ENCODE results near the gene NDNF. TPM values are rescaled to one million over a fixed set of nuclear protein-coding genes. Genes with fewer than 3 reads are reported as not detected.

NDNF gene
- total RNA-seq, 1 experiment from 2014 or later = 0.22 TPM

- Histone ChIP-seq H3K4me3 (replicated peaks in 1 of 2; ENCODE audit: low read depth in 1 of 2, low read length in 2 of 2) (no peak overlapping the region), H3K9me2 (ENCODE audit: insufficient read depth) (no peaks in the 10 kb centered on the region), H4K20me1 (ENCODE audit: insufficient read depth) (no peaks in the 10 kb centered on the region), H3K4me2 (ENCODE audit: low read length) (no peak overlapping the region), H3K9me3 (ENCODE audit: control insufficient read depth in 1 of 2, insufficient read depth in 1 of 2, low read depth in 1 of 2, low read length in 2 of 2) (no peaks in the 10 kb centered on the region), H3K27me3 (ENCODE audit: insufficient read depth, low read length) (0 out of 2 replicates have a peak, but pooled peaks cover 5% of the 10 kb centered on the region), H3K36me3 (ENCODE audit: control insufficient read depth in 1 of 2, insufficient read depth in 2 of 2, low read length in 2 of 2) (no peaks in the 10 kb centered on the region), H3K4me1 (ENCODE audit: control insufficient read depth in 1 of 2, insufficient read depth in 2 of 2, low read length in 2 of 2) (peaks cover 0 to 12% of the 10 kb centered on the region in 2 experiments; a peak in 3 of 4 replicates), H2AFZ (ENCODE audit: low read depth, low read length, poor library complexity, severe bottlenecking) (no peak overlapping the region), H3K27ac (ENCODE audit: low read depth, low read length) (no peak overlapping the region), H3K9ac (ENCODE audit: low read length) (no peak overlapping the region), H3K79me2 (ENCODE audit: insufficient read depth, low read length) (no peaks in the 10 kb centered on the region)
- CTCF ChIA-PET = no interaction called here
- RAD21 ChIA-PET (ENCODE audit: low non-redundant PET in 1 of 2, low total read pairs in 2 of 2, uncharacterized antibody in 2 of 2, unreplicated experiment in 2 of 2) = no interaction called here
- POLR2A ChIA-PET = no interaction called here
- ATAC-seq (no peak), DNase-seq (ENCODE audit: low read depth, low spot score) (no peak)
- TF ChIP-seq MAX (IDR thresholded peaks at IDR 0.05) = no peak
- no peak for TF ChIP-seq POLR2AphosphoS5 (IDR thresholded peaks at IDR 0.05; ENCODE audit: low read depth, low read length)
- no peak for TF ChIP-seq ZNF274 (IDR thresholded peaks at IDR 0.05; ENCODE audit: low read depth, low read length)
- no peak for TF ChIP-seq YY1 (IDR thresholded peaks at IDR 0.05; ENCODE audit: extremely low read depth, insufficient replicate concordance, low read depth, low read length)
- TF ChIP-seq EGR1 (IDR thresholded peaks at IDR 0.05; ENCODE audit: low read depth) = no peak
- no peak for TF ChIP-seq CBX3 (IDR thresholded peaks at IDR 0.05; ENCODE audit: low read depth)
- no peak for TF ChIP-seq RAD21 (IDR thresholded peaks at IDR 0.05; ENCODE audit: low read depth)
- no peak for TF ChIP-seq TCF7L2 (IDR thresholded peaks at IDR 0.05; ENCODE audit: borderline replicate concordance, extremely low read depth, insufficient read depth, insufficient read length)
- TF ChIP-seq, protein P1, sequence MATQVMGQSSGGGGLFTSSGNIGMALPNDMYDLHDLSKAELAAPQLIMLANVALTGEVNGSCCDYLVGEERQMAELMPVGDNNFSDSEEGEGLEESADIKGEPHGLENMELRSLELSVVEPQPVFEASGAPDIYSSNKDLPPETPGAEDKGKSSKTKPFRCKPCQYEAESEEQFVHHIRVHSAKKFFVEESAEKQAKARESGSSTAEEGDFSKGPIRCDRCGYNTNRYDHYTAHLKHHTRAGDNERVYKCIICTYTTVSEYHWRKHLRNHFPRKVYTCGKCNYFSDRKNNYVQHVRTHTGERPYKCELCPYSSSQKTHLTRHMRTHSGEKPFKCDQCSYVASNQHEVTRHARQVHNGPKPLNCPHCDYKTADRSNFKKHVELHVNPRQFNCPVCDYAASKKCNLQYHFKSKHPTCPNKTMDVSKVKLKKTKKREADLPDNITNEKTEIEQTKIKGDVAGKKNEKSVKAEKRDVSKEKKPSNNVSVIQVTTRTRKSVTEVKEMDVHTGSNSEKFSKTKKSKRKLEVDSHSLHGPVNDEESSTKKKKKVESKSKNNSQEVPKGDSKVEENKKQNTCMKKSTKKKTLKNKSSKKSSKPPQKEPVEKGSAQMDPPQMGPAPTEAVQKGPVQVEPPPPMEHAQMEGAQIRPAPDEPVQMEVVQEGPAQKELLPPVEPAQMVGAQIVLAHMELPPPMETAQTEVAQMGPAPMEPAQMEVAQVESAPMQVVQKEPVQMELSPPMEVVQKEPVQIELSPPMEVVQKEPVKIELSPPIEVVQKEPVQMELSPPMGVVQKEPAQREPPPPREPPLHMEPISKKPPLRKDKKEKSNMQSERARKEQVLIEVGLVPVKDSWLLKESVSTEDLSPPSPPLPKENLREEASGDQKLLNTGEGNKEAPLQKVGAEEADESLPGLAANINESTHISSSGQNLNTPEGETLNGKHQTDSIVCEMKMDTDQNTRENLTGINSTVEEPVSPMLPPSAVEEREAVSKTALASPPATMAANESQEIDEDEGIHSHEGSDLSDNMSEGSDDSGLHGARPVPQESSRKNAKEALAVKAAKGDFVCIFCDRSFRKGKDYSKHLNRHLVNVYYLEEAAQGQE (IDR thresholded peaks at IDR 0.05; ENCODE audit: low read depth) = no peak
- TF ChIP-seq, protein P2, sequence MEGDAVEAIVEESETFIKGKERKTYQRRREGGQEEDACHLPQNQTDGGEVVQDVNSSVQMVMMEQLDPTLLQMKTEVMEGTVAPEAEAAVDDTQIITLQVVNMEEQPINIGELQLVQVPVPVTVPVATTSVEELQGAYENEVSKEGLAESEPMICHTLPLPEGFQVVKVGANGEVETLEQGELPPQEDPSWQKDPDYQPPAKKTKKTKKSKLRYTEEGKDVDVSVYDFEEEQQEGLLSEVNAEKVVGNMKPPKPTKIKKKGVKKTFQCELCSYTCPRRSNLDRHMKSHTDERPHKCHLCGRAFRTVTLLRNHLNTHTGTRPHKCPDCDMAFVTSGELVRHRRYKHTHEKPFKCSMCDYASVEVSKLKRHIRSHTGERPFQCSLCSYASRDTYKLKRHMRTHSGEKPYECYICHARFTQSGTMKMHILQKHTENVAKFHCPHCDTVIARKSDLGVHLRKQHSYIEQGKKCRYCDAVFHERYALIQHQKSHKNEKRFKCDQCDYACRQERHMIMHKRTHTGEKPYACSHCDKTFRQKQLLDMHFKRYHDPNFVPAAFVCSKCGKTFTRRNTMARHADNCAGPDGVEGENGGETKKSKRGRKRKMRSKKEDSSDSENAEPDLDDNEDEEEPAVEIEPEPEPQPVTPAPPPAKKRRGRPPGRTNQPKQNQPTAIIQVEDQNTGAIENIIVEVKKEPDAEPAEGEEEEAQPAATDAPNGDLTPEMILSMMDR (IDR thresholded peaks at IDR 0.05 in 2 of 3, conservative IDR thresholded peaks at IDR 0.05 in 1 of 3; ENCODE audit: borderline replicate concordance in 1 of 3, insufficient read depth in 1 of 3, low read depth in 2 of 3, low read length in 2 of 3) = no peak
- TF ChIP-seq ELF1 (IDR thresholded peaks at IDR 0.05; ENCODE audit: borderline replicate concordance, low read depth) = no peak
- no peak for TF ChIP-seq POLR2A (IDR thresholded peaks at IDR 0.05; ENCODE audit: borderline replicate concordance, extremely low read depth, insufficient read depth, insufficient read length)
- TF ChIP-seq EZH2 (IDR thresholded peaks at IDR 0.05) = no peak
- TF ChIP-seq, protein P3, sequence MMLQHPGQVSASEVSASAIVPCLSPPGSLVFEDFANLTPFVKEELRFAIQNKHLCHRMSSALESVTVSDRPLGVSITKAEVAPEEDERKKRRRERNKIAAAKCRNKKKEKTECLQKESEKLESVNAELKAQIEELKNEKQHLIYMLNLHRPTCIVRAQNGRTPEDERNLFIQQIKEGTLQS (IDR thresholded peaks at IDR 0.05) = no peak
- no peak for TF ChIP-seq ZFX (IDR thresholded peaks at IDR 0.05)
- TF ChIP-seq JUND (IDR thresholded peaks at IDR 0.05) = no peak
- TF ChIP-seq FOSL1 (IDR thresholded peaks at IDR 0.05; ENCODE audit: low read depth) = no peak
- no TSS peak for BruUV-seq (replicated peaks)
- intact Hi-C loops (cut with micrococcal nuclease) = no loop called here
These were observed 2.9 kb downstream of the NDNF start for GRCh38 chr4:121069430-121069829.

All from HCT116 (cell line).